ENCODE data around the gene PPP4R3A. TPM values are rescaled to one million over a fixed set of nuclear protein-coding genes. Genes with fewer than 3 reads are reported as not detected.
"Not testable (repeated sequence)": the region's sequence is repeated elsewhere in the genome, so short reads cannot be mapped to it uniquely, and the experiment has no call there.

Gene PPP4R3A
- total RNA-seq, 1 donor from 2014 or later, result 111 TPM

- Mint-ChIP-seq H3K4me1 (no peaks in the 10 kb centered on the region), H3K27ac (ENCODE audit: unreplicated experiment) (no peak overlapping the region)
Measured at GRCh38 chr14:91545204-91545603, 35.1 kb upstream of the PPP4R3A start.

GRCh38 chr14:91536327-91536726 lies 26.2 kb upstream of the PPP4R3A start:
- Mint-ChIP-seq H3K4me3 (no peak overlapping the region), H3K27me3 (ENCODE audit: low read depth) (peaks cover 26% of the 10 kb centered on the region)
- TF ChIP-seq CTCF (conservative IDR thresholded peaks at IDR 0.05), result no peak

More at GRCh38 chr14:91545204-91545603, 35.1 kb upstream of the PPP4R3A start:
- H3K36me3 Mint-ChIP-seq (ENCODE audit: low read depth), result peaks cover 13% of the 10 kb centered on the region
- H3K27me3 Mint-ChIP-seq (ENCODE audit: low read depth), result peaks cover 12% of the 10 kb centered on the region
- peaks cover 19% of the 10 kb centered on the region for H3K9me3 Mint-ChIP-seq
- no peak for TF ChIP-seq CTCF (conservative IDR thresholded peaks at IDR 0.05)
- H3K4me3 Mint-ChIP-seq, result no peak overlapping the region
- DNase-seq (ENCODE audit: low read depth, low spot score), result no peak

DNA sequence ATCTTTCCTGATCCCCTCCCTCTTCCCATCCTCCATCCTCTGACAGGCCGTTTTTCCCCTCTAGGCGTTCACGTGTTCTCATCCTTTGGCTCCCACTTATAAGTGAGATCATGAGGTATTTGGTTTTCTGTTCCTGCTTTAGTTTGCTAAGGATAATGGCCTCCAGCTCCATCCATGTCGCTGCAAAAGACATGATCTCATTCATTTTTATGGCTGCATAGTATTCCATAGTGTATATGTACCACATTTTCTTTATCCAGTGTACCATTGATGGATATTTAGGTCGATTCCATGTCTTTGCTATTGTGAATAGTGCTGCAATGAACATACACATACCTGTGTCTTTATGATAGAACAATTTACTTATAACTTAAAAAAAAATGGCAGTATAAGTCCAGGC lies 23.9 kb upstream of the PPP4R3A start:
- DNase-seq (ENCODE audit: low read depth, low spot score); H3K27ac Mint-ChIP-seq (ENCODE audit: unreplicated experiment); H3K4me1 Mint-ChIP-seq; H3K4me3 Mint-ChIP-seq; H3K9me3 Mint-ChIP-seq; H3K36me3 Mint-ChIP-seq (ENCODE audit: low read depth): not testable (repeated sequence)
- H3K27me3 Mint-ChIP-seq (ENCODE audit: low read depth), result peaks cover 22% of the 10 kb centered on the region

More at GRCh38 chr14:91536327-91536726, 26.2 kb upstream of the PPP4R3A start:
- Mint-ChIP-seq H3K4me1 (no peaks in the 10 kb centered on the region), H3K9me3 (peaks cover 8% of the 10 kb centered on the region), H3K36me3 (ENCODE audit: low read depth) (peaks cover 8% of the 10 kb centered on the region), H3K27ac (ENCODE audit: unreplicated experiment) (no peak overlapping the region)
- no peak for DNase-seq (ENCODE audit: low read depth, low spot score)

DNA sequence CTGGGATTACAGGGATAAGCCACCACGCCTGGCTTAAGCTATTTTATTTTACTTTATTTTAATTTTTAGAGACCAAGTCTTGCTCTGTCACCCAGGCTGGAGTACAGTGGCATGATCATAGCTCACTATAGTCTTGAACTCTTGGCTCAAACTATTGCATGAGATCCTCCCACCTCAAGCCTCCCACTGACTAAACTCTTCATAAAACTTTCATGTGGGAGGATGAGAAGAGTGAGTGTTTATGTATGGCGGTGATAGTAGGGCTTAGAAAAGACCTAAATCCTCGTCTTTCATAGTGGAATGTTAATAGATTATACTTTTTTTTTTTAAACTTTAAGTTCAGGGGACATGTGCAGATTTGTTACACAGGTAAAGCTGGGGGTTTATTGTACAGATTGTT lies 23.5 kb upstream of the PPP4R3A start:
- TF ChIP-seq CTCF (conservative IDR thresholded peaks at IDR 0.05), result no peak
- Mint-ChIP-seq H3K36me3 (ENCODE audit: low read depth) (no peaks in the 10 kb centered on the region), H3K4me3 (no peak overlapping the region), H3K9me3 (no peaks in the 10 kb centered on the region), H3K27ac (ENCODE audit: unreplicated experiment) (no peak overlapping the region), H3K4me1 (no peaks in the 10 kb centered on the region), H3K27me3 (ENCODE audit: low read depth) (peaks cover 22% of the 10 kb centered on the region)
- no peak for DNase-seq (ENCODE audit: low read depth, low spot score)

- DNase-seq (ENCODE audit: low read depth, low spot score), result no peak
- Mint-ChIP-seq H3K27ac (ENCODE audit: unreplicated experiment) (no peak overlapping the region), H3K4me3 (no peak overlapping the region), H3K4me1 (no peaks in the 10 kb centered on the region), H3K27me3 (ENCODE audit: low read depth) (peaks cover 2% of the 10 kb centered on the region), H3K36me3 (ENCODE audit: low read depth) (no peaks in the 10 kb centered on the region), H3K9me3 (no peaks in the 10 kb centered on the region)
- TF ChIP-seq CTCF (conservative IDR thresholded peaks at IDR 0.05), result no peak
Measured at GRCh38 chr14:91523972-91524371, 13.9 kb upstream of the PPP4R3A start.

DNA sequence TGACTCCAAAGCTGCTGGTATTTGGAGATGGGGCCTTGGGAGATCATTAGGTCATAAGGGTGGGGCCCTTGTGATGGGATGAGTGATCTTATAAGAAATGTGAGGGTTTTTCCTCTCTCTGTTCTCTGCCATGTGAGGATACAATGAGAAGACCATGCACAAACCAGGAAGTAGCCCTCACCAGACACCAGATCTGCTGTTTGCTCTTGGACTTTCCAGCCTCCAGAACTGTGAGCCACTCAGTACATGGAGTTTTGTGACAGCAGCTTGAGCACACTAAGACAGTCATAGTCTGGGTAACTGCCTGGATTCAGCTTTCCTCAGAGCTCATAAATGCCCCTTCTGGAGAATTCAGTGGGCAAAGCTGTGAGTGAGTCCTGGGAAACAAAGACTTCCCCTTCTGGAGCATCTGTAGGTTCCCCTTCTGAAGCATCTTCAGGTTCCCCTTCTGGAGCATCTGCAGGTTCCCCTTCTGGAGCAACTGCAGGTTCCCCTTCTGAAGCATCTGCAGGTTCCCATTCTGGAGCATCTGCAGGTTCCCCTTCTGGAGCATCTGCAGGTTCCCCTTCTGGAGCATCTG lies 11.0 kb upstream of the PPP4R3A start:
- H3K4me3 Mint-ChIP-seq, result no peak overlapping the region
- no peaks in the 10 kb centered on the region for H3K36me3 Mint-ChIP-seq (ENCODE audit: low read depth)

More for the DNA sequence above, 11.0 kb upstream of the PPP4R3A start:
- H3K9me3 Mint-ChIP-seq, result no peaks in the 10 kb centered on the region
- H3K4me1 Mint-ChIP-seq, result no peaks in the 10 kb centered on the region
- H3K27me3 Mint-ChIP-seq (ENCODE audit: low read depth), result peaks cover 2% of the 10 kb centered on the region
- H3K27ac Mint-ChIP-seq (ENCODE audit: unreplicated experiment), result no peak overlapping the region
- DNase-seq (ENCODE audit: low read depth, low spot score), result no peak
- no peak for TF ChIP-seq CTCF (conservative IDR thresholded peaks at IDR 0.05)
